SK-N-MC (cell line): ENCODE data around the gene THRA.

Experiments used
- DNase-seq: peaks from one replicate; pipeline ENCODE4 v3.0.0-alpha.2; 2011; ENCODE audit warnings: low read depth, low spot score
- H3K27ac ChIP-seq: fragments of 200-600 bp; sonication (generic); 2 replicates; pipeline ENCODE4 v1.5.1; 2016; ENCODE audit warnings: mixed run types
- H3K36me3 ChIP-seq: fragments of 200-600 bp; sonication (generic); 2 replicates; pipeline ENCODE4 v1.6.1; 2017; ENCODE audit warnings: antibody characterized with exemption, low read length, mixed read lengths; ENCODE audit not compliant: insufficient read depth
- H3K4me3 ChIP-seq: fragments of 200-600 bp; sonication (generic); 2 replicates; pipeline ENCODE4 v1.5.1; 2016
- H3K9ac ChIP-seq: fragments of 200-600 bp; sonication (generic); 2 replicates; pipeline ENCODE4 v1.8.0; 2017; ENCODE audit warnings: mixed run types, mixed read lengths; ENCODE audit not compliant: insufficient read length
- H3K9me3 ChIP-seq: fragments of 200-600 bp; sonication (generic); 2 replicates; pipeline ENCODE4 v1.6.1; 2017; ENCODE audit warnings: low read depth, mild to moderate bottlenecking, antibody characterized with exemption, low read length, moderate library complexity, mixed read lengths
- EZH2 ChIP-seq: fragments of 200-600 bp; sonication (generic); IDR thresholded peaks from one replicate; pipeline ENCODE4 v1.6.1; 2017; ENCODE audit warnings: antibody characterized with exemption
- FOXP2 ChIP-seq: optimal IDR thresholded peaks from 2 replicates; pipeline ENCODE3; 2011; ENCODE audit warnings: mild to moderate bottlenecking, moderate library complexity; ENCODE audit not compliant: insufficient read depth; ENCODE audit errors: extremely low read length, control extremely low read depth
- POLR2AphosphoS5 ChIP-seq: IDR thresholded peaks from 2 replicates; pipeline ENCODE4 v1.6.1; 2012; ENCODE audit warnings: mild to moderate bottlenecking, low read depth, low read length, borderline replicate concordance

The THRA gene

DNA sequence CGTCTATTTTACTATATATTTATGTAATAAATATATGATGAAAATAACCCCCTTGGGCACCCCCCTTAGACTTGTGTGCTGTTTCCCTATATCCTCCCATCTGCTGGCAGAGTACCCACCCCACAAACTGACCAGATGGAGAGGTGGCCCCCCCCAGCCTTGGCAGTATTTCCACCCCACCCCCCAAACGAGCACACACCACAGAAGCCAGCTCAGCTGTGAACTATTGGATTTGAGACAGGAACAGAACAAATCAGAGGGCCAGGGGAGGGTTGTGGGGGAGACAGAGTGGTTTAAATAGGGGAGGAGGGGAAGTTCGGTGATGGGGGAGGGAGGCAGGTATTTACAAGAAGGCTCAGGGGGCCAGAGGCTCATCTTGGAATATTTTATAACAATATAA lies 29.8 kb downstream of the THRA start:
- Histone ChIP-seq H3K9me3 (no peaks in the 10 kb centered on the region), H3K27ac (0 out of 2 replicates have a peak overlapping the region, but pooled peaks have one; percentile 50), H3K9ac (no peak overlapping the region), H3K4me3 (no peak overlapping the region), H3K36me3 (peaks cover 29% of the 10 kb centered on the region; the same call in 1 of the 2 replicates)
- TF ChIP-seq POLR2AphosphoS5 (no peak), EZH2 (no peak), FOXP2 (no peak)
- DNase-seq: no peak

DNA sequence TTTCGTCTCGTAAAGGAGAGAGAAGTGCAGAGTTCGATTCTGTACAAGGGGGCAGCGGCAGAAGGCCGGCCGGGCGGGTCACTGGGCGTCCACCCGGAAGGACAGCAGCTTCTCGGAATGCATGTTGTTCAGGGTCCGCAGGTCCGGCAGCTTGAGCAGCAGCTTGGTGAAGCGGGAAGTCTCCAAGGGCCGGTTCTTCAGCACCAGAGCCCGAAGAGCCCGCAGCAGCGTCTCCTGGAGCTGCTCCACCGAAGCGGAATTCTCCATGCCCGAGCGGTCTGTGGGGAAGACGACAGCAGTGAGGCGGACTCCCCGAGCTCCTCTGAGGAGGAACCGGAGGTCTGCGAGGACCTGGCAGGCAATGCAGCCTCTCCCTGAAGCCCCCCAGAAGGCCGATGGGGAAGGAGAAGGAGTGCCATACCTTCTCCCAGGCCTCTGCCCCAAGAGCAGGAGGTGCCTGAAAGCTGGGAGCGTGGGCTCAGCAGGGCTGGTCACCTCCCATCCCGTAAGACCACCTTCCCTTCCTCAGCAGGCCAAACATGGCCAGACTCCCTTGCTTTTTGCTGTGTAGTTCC lies 30.3 kb downstream of the THRA start:
- H3K9me3 ChIP-seq: no peaks in the 10 kb centered on the region
- H3K9ac ChIP-seq: no peak overlapping the region
- no peak overlapping the region for H3K4me3 ChIP-seq
- TF ChIP-seq FOXP2: no peak
- no peak for TF ChIP-seq EZH2
- no peak for TF ChIP-seq POLR2AphosphoS5
- DNase-seq: no peak
- peaks cover 25% of the 10 kb centered on the region; the same call in 1 of the 2 replicates for H3K36me3 ChIP-seq
- 0 out of 2 replicates have a peak overlapping the region, but pooled peaks have one; percentile 50 for H3K27ac ChIP-seq

DNA sequence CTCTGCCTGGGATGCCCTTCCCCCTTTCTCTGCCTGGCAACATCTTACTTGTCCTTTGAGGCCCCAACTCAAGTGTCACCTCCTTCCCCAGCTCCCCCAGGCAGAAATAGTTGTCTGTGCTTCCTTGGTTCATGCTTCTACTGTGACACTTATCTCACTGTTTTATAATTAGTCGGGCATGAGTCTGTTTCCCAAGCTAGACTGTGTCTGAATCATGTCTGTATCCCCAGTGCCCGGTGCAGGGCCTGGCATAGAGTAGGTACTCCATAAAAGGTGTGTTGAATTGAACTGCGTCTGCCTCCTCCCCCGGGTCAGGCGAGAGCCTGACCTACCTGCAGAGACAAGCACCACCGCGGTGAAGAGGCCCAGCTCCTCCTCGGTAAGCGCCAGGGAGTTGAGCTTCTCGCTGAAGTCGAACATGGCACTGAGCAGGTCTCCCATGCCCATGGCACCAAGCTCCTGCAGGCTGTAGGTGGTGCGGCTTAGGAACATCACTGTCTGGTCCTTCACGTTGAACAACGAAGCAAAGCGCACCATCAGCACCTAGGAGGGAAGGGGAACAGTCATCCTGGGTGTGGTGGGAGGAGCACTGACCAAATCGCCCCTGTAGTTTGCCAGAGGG lies 30.9 kb downstream of the THRA start:
- H3K36me3 ChIP-seq: peaks cover 20% of the 10 kb centered on the region; the same call in 1 of the 2 replicates
- no peak overlapping the region for H3K9ac ChIP-seq
- no peak overlapping the region for H3K27ac ChIP-seq
- H3K9me3 ChIP-seq: no peaks in the 10 kb centered on the region
- no peak overlapping the region for H3K4me3 ChIP-seq
- DNase-seq: no peak
- no peak for TF ChIP-seq FOXP2
- no peak for TF ChIP-seq EZH2
- no peak for TF ChIP-seq POLR2AphosphoS5

DNA sequence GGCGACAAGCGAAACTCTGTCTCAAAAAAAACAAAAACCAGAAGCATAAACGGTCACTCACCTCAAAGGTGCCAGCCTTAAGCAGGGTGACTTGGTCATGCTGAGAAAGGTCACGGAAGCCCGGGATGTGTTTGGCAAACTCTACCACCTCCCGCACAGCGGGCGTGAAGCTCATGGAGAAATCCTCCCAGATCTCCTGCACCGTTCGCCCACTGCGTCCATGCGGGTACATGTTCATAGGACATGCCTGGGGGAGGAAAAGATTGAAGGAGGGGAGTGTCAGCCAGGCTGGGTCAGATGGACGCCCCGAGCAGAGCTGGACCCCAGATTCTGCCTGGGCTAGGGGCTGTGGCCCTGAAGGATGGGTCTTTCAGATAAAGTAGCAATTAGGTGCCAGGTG lies 32.1 kb downstream of the THRA start:
- Histone ChIP-seq H3K36me3 (peaks cover 13% of the 10 kb centered on the region; the same call in 1 of the 2 replicates), H3K4me3 (no peak overlapping the region), H3K9me3 (no peaks in the 10 kb centered on the region), H3K9ac (no peak overlapping the region), H3K27ac (no peak overlapping the region)
- no peak for DNase-seq
- TF ChIP-seq FOXP2 (no peak), POLR2AphosphoS5 (no peak; the same call in 1 of the 2 replicates), EZH2 (no peak)

DNA sequence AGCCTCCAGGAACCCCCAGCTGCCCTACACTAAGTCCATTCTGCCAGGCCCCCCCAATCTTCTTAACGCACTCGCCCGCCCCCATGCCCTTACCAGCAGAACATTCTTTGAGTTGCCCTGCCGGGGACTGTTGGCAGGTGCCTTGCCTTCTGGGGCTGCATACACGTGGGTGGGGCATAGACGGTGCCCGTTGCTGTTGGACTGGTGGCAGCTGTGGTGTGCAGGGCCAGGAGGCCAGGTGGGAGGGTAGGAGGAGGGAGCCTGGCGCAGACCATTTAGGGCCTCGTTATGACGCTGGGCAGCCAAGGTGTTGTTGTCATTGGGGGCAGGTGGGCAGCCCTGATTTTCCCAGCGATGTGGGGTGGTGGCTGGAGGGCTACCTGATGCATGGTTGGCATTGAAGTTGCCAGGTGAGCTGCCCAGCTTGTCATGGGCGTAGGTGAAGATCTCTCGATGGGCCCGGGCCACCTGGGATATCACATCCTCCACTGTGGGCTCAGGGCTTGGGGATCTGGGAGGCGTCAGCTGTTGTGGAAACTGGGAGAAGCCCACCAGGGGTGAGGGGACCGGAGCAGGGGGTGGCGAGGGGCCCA lies 32.7 kb downstream of the THRA start:
- Histone ChIP-seq H3K36me3 (peaks cover 13% of the 10 kb centered on the region; the same call in 1 of the 2 replicates), H3K9ac (no peak overlapping the region), H3K4me3 (no peak overlapping the region)

DNA sequence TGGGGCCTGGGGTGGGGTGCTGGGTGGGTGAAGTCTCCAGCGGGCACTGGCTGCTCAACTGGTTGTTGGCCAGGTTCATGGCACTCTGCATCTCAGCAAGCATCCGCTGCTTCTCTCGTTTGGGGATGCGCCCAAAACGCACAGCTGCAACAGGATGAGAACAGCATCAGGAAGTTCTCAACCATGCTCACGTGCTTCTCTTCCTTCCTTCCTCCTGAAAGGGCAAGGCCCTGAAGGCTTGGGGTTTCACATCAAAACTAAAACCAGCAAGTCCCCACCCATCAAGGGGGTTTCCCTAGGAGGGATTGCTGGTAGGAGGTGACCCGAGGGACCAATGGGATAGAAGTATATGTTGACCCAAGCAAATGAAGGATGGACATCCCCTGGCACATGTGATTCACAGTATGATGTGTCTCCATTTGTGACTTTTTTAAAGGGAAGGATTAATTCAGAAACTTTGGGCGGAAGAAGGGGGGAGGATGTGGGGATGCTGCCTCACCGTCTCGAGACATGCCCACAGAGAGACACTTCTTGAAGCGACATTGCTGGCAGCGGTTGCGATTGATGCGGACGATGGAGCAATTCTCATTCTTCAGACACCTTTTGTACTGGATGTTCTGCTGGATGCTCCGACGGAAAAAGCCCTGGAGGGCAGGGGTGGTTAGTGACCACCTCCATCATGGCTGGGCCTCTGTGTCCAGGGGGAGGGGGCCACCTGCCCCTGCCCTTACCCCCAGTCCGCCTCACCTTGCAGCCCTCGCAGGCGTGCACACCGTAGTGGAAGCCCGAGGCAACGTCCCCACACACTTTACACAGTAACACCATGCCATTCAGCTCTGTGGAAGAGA lies 33.4 kb downstream of the THRA start:
- TF ChIP-seq EZH2: no peak
- no peak for TF ChIP-seq POLR2AphosphoS5
- no peak for TF ChIP-seq FOXP2
- Histone ChIP-seq H3K36me3 (peaks cover 13% of the 10 kb centered on the region; the same call in 1 of the 2 replicates), H3K27ac (no peak overlapping the region), H3K9me3 (no peaks in the 10 kb centered on the region), H3K4me3 (no peak overlapping the region), H3K9ac (no peak overlapping the region)
- DNase-seq: no peak

More for the DNA sequence above, 32.7 kb downstream of the THRA start:
- Histone ChIP-seq H3K27ac (no peak overlapping the region), H3K9me3 (no peaks in the 10 kb centered on the region)
- DNase-seq: no peak
- TF ChIP-seq EZH2: no peak
- TF ChIP-seq POLR2AphosphoS5: no peak
- TF ChIP-seq FOXP2: no peak

DNA sequence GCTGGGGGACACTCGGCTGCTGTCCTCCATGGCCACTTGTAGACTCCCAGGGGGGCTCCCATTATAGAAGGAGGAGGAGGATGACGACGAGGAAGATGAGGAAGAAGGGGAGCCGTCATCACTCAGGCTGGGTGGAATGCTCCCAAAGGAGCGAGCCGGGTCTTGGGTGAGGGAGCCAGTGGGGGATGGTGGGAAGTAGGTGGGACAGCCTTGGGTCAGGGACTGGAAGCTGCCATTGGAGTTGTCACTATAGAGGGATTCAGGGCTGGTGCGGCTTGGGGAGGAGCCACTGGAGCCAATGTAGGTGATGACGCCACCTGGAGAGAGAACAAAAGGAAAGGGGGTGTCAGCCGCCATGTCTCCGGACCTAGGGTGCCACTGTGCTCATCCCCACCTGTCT lies 34.3 kb downstream of the THRA start:
- Histone ChIP-seq H3K4me3 (no peak overlapping the region), H3K27ac (no peak overlapping the region), H3K36me3 (peaks cover 13% of the 10 kb centered on the region; the same call in 1 of the 2 replicates), H3K9ac (no peak overlapping the region), H3K9me3 (no peaks in the 10 kb centered on the region)
- no peak for TF ChIP-seq POLR2AphosphoS5
- no peak for TF ChIP-seq EZH2
- no peak for TF ChIP-seq FOXP2
- no peak for DNase-seq
